K562 (cell line): ENCODE results near the gene TMEM131L. TPM values are rescaled to one million over a fixed set of nuclear protein-coding genes. Genes with fewer than 3 reads are reported as not detected.

ENCODE experiments used
- ATAC-seq: fragments of 200-7000 bp; cut with Tn5 transposase; 3 replicates; pipeline ENCODE4 v1.9.1; 2020; ENCODE audit warnings: moderate library complexity
- BruUV-seq: library from RNA; stranded (reverse); fragments of 400-500 nt; replicated peaks from 2 replicates; lab custom pipeline; 2021; lab: Mats Ljungman, UMichigan
- CTCF ChIA-PET: fragments of 300-600 bp; formaldehyde crosslinking; extraction: SDS; loops from one replicate; lab custom pipeline; 2021; ENCODE audit warnings: low intra/inter-chr PET ratio; lab: Yijun Ruan, JAX
- POLR2A ChIA-PET: fragments of 300-600, 350-650 bp; sonication (Branson Sonifier 250); formaldehyde crosslinking; extraction: SDS; loops from one replicate; lab custom pipeline; 2021; ENCODE audit warnings: antibody characterized with exemption, inconsistent platforms; lab: Yijun Ruan, JAX
- DNase-seq, 4 experiments: peaks; one replicate each; pipeline versions ENCODE4 v3.0.0 to v3.0.0-alpha.2; 2011 to 2018; ENCODE audit warnings: low spot score in 3 of 4, mixed read lengths in 3 of 4; ENCODE audit errors: extremely low read depth in 1 of 4
- FAIRE-seq: peaks from 2 replicates; lab custom pipeline; 2011; peaks lifted over from hg19 to GRCh38; lab: Jason Lieb, UNC
- H2AFZ ChIP-seq: 2 replicates; pipeline ENCODE4 v1.6.0; 2011; ENCODE audit warnings: low read depth, low read length, control low read depth, inconsistent platforms
- H3K27ac ChIP-seq: fragments of 200-600 bp; 3 replicates; pipeline ENCODE4 v1.8.0; 2011; ENCODE audit warnings: low read depth, mild to moderate bottlenecking, control low read depth, inconsistent platforms, low read length, moderate library complexity, mixed read lengths; ENCODE audit errors: extremely low read depth
- H3K27me3 ChIP-seq, 2 experiments: fragments of 300-600 bp in 1 of 2; 2 replicates in 1 of 2; 3 replicates in 1 of 2; pipeline versions ENCODE4 v1.6.0 to v1.8.0; 2011; ENCODE audit warnings: inconsistent platforms in 2 of 2, low read length in 2 of 2, mild to moderate bottlenecking in 1 of 2, mixed read lengths in 1 of 2, moderate library complexity in 1 of 2; ENCODE audit not compliant: control insufficient read depth in 2 of 2, insufficient read depth in 2 of 2
- H3K36me3 ChIP-seq: fragments of 300-600 bp; 3 replicates; pipeline ENCODE4 v1.8.0; 2011; ENCODE audit warnings: mild to moderate bottlenecking, low read length, inconsistent platforms; ENCODE audit not compliant: control insufficient read depth, insufficient read depth
- H3K4me1 ChIP-seq, 2 experiments: fragments of 200-600 bp in 1 of 2; replicated peaks in 1 of 2; 2 replicates in 1 of 2; 3 replicates in 1 of 2; pipeline versions ENCODE4 v1.5.1 to v1.8.0; 2011; ENCODE audit warnings: inconsistent platforms in 2 of 2, low read length in 2 of 2, mild to moderate bottlenecking in 1 of 2, mixed read lengths in 1 of 2, moderate library complexity in 1 of 2; ENCODE audit not compliant: control insufficient read depth in 2 of 2, insufficient read depth in 2 of 2
- H3K4me2 ChIP-seq: 2 replicates; pipeline ENCODE4 v1.6.1; 2011; ENCODE audit warnings: low read length, control low read depth, inconsistent platforms, mixed read lengths; ENCODE audit not compliant: insufficient read depth
- H3K4me3 ChIP-seq: fragments of 200-600 bp; sonication (generic), shearing (Covaris generic); 2 replicates; pipeline ENCODE4 v1.5.1; 2016; ENCODE audit warnings: control low read depth, inconsistent platforms
- H3K79me2 ChIP-seq: fragments of 200-600 bp; 3 replicates; pipeline ENCODE4 v1.8.0; 2011; ENCODE audit warnings: low read length, inconsistent platforms; ENCODE audit not compliant: control insufficient read depth, insufficient read depth
- H3K9ac ChIP-seq, 2 experiments: 2 replicates each; pipeline versions ENCODE4 v1.6.0 to v1.6.1; 2011; ENCODE audit warnings: low read depth in 2 of 2, low read length in 2 of 2, control low read depth in 1 of 2, inconsistent platforms in 1 of 2, mild to moderate bottlenecking in 1 of 2, mixed read lengths in 1 of 2; ENCODE audit not compliant: insufficient read depth in 1 of 2
- H3K9me1 ChIP-seq: one replicate; pipeline ENCODE4 v1.6.0; 2011; ENCODE audit warnings: inconsistent platforms, mild to moderate bottlenecking, low read length, moderate library complexity; ENCODE audit not compliant: control insufficient read depth, insufficient read depth
- H3K9me3 ChIP-seq: replicated peaks from 2 replicates; pipeline ENCODE4 v1.5.1; 2011; ENCODE audit warnings: low read depth, low read length, inconsistent platforms; ENCODE audit not compliant: control insufficient read depth, insufficient read depth
- H4K20me1 ChIP-seq: replicated peaks from 2 replicates; pipeline ENCODE4 v1.6.1; 2011; ENCODE audit warnings: low read length, inconsistent platforms, mixed read lengths; ENCODE audit not compliant: control insufficient read depth, insufficient read depth
- ATF7 ChIP-seq: fragments of 450-650 bp; IDR thresholded peaks from 2 replicates; pipeline ENCODE4 v1.7.1; 2014; ENCODE audit warnings: mild to moderate bottlenecking, moderate library complexity
- BACH1 ChIP-seq: fragments of 200-800 bp; sonication (Bioruptor generic); IDR thresholded peaks from 2 replicates; pipeline ENCODE4 v1.6.1; 2016; ENCODE audit warnings: missing genetic modification characterization, missing compliant biosample characterization
- BRF1 ChIP-seq: IDR thresholded peaks from 3 replicates; pipeline ENCODE4 v1.6.1; 2011; ENCODE audit warnings: borderline replicate concordance, mild to moderate bottlenecking; ENCODE audit not compliant: insufficient read length; ENCODE audit errors: extremely low read depth
- CCAR2 ChIP-seq: fragments of 200-400 bp; formaldehyde crosslinking; IDR thresholded peaks from 2 replicates; pipeline ENCODE4 v1.6.1; 2017; ENCODE audit warnings: mild to moderate bottlenecking, low read depth, low read length
- E2F3 ChIP-seq: fragments of 250-450 bp; sonication (Bioruptor Pico); IDR thresholded peaks from 2 replicates; pipeline ENCODE4 v1.4.0; 2020; ENCODE audit warnings: mild to moderate bottlenecking
- HNRNPUL1 ChIP-seq: fragments of 200-400 bp; formaldehyde crosslinking; IDR thresholded peaks from 2 replicates; pipeline ENCODE4 v1.6.1; 2017; ENCODE audit warnings: low read length
- KLF16 ChIP-seq: IDR thresholded peaks from 2 replicates; pipeline ENCODE4 v1.6.1; 2016; ENCODE audit warnings: antibody characterized with exemption
- MXI1 ChIP-seq: IDR thresholded peaks from 2 replicates; pipeline ENCODE4 v1.6.1; 2011; ENCODE audit warnings: low read depth, mild to moderate bottlenecking, improper control_type of control experiment, low read length
- RAD51 ChIP-seq: fragments of 450-650 bp; IDR thresholded peaks from 2 replicates; pipeline ENCODE4 v1.7.1; 2016; ENCODE audit warnings: low read depth, mild to moderate bottlenecking, borderline replicate concordance
- ZNF584 ChIP-seq: fragments of 200-800 bp; sonication (Bioruptor generic); IDR thresholded peaks from 2 replicates; pipeline ENCODE4 v1.6.1; 2016; ENCODE audit warnings: low read depth, mild to moderate bottlenecking, missing genetic modification characterization, missing compliant biosample characterization
- ZNF707 ChIP-seq: fragments of 250-450 bp; sonication (Bioruptor Pico); conservative IDR thresholded peaks from 2 replicates; pipeline ENCODE4 v1.8.0; 2022; ENCODE audit warnings: inconsistent platforms, mild to moderate bottlenecking, moderate library complexity
- WGBS: fragments of 100-300 bp; shearing (Covaris generic); methylation state at CpG from one replicate; pipeline ENCODE4 v1.1.6; 2016; ENCODE audit warnings: low coverage, mixed read lengths; ENCODE audit not compliant: insufficient coverage; ENCODE audit errors: missing lambda C conversion rate; 5-methylcytosine and 5-hydroxymethylcytosine counted together
- in situ Hi-C: fragments of 300-500 bp; cut with MboI; formaldehyde crosslinking; loops from 4 replicates; pipeline ENCODE4 v1.15.0; 2018; ENCODE audit warnings: inconsistent platforms, mixed read lengths
- intact Hi-C: fragments of 100-400 bp; cut with micrococcal nuclease; formaldehyde crosslinking; loops from 2 replicates; pipeline ENCODE4 v1.14.2; 2022
- polyA plus RNA-seq, 8 experiments: library from polyadenylated mRNA; depleted of rRNA in 4 of 8; stranded (reverse) in 5 of 8; unstranded in 3 of 8; fragments of >200 nt; fragmentation: Nextera tagmentation in 2 of 8; fragmentation: Illumina TruSeq in 1 of 8; extraction: Ambion mirVana in 2 of 8; extraction: Trizol in 1 of 8; gene quantifications; 2 replicates each; pipeline versions ENCODE4 v1.2.1 to v1.2.3, GENCODE V29; 2011 to 2014; ENCODE audit warnings: inconsistent platforms in 1 of 8, missing spikeins in 1 of 8
- total RNA-seq, 7 experiments: library from RNA; depleted of rRNA in 6 of 7; stranded (reverse); fragments of >200 nt in 6 of 7; fragmentation: Illumina TruSeq in 2 of 7; extraction: Trizol in 2 of 7; gene quantifications; 2 replicates each; pipeline versions ENCODE4 v1.2.1 to v1.2.3, GENCODE V29; 2011 to 2021; ENCODE audit warnings: low replicate concordance in 1 of 7
- TF ChIP-seq, protein P1 (sequence below): sonication (generic); formaldehyde crosslinking; IDR thresholded peaks from 2 replicates; pipeline ENCODE4 v1.8.0; 2023; ENCODE audit warnings: mild to moderate bottlenecking, missing genetic modification reagents
- TF ChIP-seq, protein P2 (sequence below): fragments of 450-650 bp; formaldehyde crosslinking; IDR thresholded peaks from 2 replicates; pipeline ENCODE4 v1.4.0; 2020; ENCODE audit warnings: mild to moderate bottlenecking, moderate library complexity

The TMEM131L gene
- total and polyA plus RNA-seq, 9 of the 15 experiments (the other 6 are each of a cell fraction or from before 2014, with no cell fraction given), result 1.2 to 20.8 (median 12.9) TPM

DNA sequence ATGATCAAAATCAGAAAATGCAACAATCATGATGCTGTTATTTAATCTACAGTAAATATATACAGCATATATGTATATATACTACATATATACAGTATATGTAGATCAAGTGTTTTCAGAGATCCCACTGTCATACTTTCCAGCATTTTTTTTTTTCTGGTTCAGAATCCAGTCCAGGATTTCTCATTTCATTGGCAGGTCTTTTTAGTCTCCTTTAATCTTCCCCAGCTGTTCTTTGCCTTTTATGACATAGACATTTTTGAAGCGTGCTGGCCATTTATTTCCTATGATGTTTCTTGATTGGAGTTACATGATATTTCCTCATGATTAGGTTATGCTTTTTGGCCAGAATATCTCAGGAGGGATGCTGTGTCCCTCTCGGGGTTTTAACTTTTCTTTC is 125.9 kb downstream of the TMEM131L start:
- Histone ChIP-seq H3K79me2 (no peaks in the 10 kb centered on the region), H4K20me1 (no peaks in the 10 kb centered on the region), H2AFZ (no peak overlapping the region), H3K9ac (no peak overlapping the region), H3K36me3 (peaks cover 69% of the 10 kb centered on the region), H3K27ac (no peak overlapping the region), H3K27me3 (no peaks in the 10 kb centered on the region), H3K9me1 (no peaks in the 10 kb centered on the region), H3K4me1 (no peaks in the 10 kb centered on the region), H3K4me3 (no peak overlapping the region), H3K9me3 (no peaks in the 10 kb centered on the region), H3K4me2 (no peak overlapping the region)
- ChIA-PET CTCF (no interaction called here), POLR2A (interaction anchor here (1.2 to 2.0 kb wide), 2 partner anchors 8 to 11 kb away, joined by 5 to 10 read pairs; no protein-coding TSS in a partner anchor)
- in situ Hi-C loops, result no loop called here
- no TSS peak for BruUV-seq
- TF ChIP-seq ZNF584 (no peak), CCAR2 (no peak), HNRNPUL1 (no peak), KLF16 (no peak), RAD51 (no peak), MXI1 (no peak), ATF7 (no peak), BACH1 (tag) (no peak), ZNF707 (CRISPR knock-in tag) (no peak), BRF1 (no peak), E2F3 (CRISPR knock-in tag) (no peak)
- TF ChIP-seq, protein P1, sequence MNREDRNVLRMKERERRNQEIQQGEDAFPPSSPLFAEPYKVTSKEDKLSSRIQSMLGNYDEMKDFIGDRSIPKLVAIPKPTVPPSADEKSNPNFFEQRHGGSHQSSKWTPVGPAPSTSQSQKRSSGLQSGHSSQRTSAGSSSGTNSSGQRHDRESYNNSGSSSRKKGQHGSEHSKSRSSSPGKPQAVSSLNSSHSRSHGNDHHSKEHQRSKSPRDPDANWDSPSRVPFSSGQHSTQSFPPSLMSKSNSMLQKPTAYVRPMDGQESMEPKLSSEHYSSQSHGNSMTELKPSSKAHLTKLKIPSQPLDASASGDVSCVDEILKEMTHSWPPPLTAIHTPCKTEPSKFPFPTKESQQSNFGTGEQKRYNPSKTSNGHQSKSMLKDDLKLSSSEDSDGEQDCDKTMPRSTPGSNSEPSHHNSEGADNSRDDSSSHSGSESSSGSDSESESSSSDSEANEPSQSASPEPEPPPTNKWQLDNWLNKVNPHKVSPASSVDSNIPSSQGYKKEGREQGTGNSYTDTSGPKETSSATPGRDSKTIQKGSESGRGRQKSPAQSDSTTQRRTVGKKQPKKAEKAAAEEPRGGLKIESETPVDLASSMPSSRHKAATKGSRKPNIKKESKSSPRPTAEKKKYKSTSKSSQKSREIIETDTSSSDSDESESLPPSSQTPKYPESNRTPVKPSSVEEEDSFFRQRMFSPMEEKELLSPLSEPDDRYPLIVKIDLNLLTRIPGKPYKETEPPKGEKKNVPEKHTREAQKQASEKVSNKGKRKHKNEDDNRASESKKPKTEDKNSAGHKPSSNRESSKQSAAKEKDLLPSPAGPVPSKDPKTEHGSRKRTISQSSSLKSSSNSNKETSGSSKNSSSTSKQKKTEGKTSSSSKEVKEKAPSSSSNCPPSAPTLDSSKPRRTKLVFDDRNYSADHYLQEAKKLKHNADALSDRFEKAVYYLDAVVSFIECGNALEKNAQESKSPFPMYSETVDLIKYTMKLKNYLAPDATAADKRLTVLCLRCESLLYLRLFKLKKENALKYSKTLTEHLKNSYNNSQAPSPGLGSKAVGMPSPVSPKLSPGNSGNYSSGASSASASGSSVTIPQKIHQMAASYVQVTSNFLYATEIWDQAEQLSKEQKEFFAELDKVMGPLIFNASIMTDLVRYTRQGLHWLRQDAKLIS (CRISPR knock-in tag), result no peak
- TF ChIP-seq, protein P2, sequence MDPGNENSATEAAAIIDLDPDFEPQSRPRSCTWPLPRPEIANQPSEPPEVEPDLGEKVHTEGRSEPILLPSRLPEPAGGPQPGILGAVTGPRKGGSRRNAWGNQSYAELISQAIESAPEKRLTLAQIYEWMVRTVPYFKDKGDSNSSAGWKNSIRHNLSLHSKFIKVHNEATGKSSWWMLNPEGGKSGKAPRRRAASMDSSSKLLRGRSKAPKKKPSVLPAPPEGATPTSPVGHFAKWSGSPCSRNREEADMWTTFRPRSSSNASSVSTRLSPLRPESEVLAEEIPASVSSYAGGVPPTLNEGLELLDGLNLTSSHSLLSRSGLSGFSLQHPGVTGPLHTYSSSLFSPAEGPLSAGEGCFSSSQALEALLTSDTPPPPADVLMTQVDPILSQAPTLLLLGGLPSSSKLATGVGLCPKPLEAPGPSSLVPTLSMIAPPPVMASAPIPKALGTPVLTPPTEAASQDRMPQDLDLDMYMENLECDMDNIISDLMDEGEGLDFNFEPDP (CRISPR knock-in tag), result no peak
- intact Hi-C loops, result no loop called here
- peak; percentile 19 for FAIRE-seq
- no peak for ATAC-seq
- 88% methylated on average over 2 of the region's 2 CpGs for WGBS
- no peak for DNase-seq
